Erythroblast (primary cell): ENCODE data around the gene IQCM.

Source experiments
- GATA1 ChIP-seq: IDR thresholded peaks from 2 replicates; pipeline ENCODE4 v1.6.1; 2011; ENCODE audit warnings: low read depth, mild to moderate bottlenecking, control low read depth, low read length, moderate library complexity
- POLR2A ChIP-seq: IDR thresholded peaks from 2 replicates; pipeline ENCODE4 v1.6.1; 2011; ENCODE audit warnings: mild to moderate bottlenecking, low read length

GRCh38 chr4:149403081-149403480, 412.6 kb downstream of the IQCM start:
- TF ChIP-seq POLR2A, result no peak
- no peak for TF ChIP-seq GATA1
